ENCODE results near the gene PFKFB3.
"Not testable (repeated sequence)": the region's sequence is repeated elsewhere in the genome, so short reads cannot be mapped to it uniquely, and the experiment has no call there.

Gene PFKFB3

GRCh38 chr10:6173203-6173602, 29.5 kb upstream of the PFKFB3 start:
- Mint-ChIP-seq H3K4me3 (no peak overlapping the region), H3K4me1 (peaks cover 72% of the 10 kb centered on the region)

DNA sequence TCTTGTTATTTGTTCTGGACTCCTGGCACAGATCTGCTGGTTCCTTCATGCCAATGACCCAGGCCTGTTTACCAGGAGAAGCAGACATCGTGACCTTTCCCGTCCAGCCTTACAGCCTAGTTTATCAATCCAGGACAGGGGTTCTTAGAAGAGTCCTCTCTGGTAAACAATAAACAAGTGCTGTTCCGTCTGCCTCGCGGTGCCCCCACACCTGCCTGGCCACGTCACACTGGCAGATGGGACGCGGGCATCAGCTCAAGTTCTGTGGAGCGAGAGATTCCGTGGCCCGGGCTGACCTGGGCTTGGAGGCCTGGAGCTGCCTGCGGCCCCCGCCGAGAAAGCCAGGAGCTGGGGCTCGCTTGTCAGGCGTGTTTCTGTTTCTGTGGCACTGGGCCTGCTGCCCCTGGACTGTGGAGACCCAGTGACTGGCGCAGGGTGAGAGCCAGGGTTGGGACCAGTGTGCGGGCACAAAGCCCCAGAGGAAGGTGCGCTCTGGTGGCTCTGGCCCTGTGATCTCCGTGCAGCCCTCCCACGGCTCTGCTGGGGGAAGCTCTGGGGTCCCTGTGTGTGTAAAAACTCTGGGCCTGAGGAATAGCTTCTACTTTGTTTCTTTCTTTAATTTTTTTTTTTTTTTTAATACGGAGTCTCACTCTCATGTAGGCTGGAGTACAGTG, 28.4 kb upstream of the PFKFB3 start:
- H3K27me3 Mint-ChIP-seq: no peaks in the 10 kb centered on the region
- no peak for ATAC-seq
- peaks cover 63% of the 10 kb centered on the region for H3K4me1 Mint-ChIP-seq
- H3K27ac Mint-ChIP-seq: no peak overlapping the region
- no peak overlapping the region for H3K4me3 Mint-ChIP-seq
- no peaks in the 10 kb centered on the region for H3K9me3 Mint-ChIP-seq
- H3K36me3 Mint-ChIP-seq: peaks cover 18% of the 10 kb centered on the region

More at GRCh38 chr10:6173203-6173602, 29.5 kb upstream of the PFKFB3 start:
- ATAC-seq: no peak
- Mint-ChIP-seq H3K27ac (peak overlapping the region; percentile 10), H3K9me3 (no peaks in the 10 kb centered on the region), H3K36me3 (peaks cover 18% of the 10 kb centered on the region), H3K27me3 (no peaks in the 10 kb centered on the region)

DNA sequence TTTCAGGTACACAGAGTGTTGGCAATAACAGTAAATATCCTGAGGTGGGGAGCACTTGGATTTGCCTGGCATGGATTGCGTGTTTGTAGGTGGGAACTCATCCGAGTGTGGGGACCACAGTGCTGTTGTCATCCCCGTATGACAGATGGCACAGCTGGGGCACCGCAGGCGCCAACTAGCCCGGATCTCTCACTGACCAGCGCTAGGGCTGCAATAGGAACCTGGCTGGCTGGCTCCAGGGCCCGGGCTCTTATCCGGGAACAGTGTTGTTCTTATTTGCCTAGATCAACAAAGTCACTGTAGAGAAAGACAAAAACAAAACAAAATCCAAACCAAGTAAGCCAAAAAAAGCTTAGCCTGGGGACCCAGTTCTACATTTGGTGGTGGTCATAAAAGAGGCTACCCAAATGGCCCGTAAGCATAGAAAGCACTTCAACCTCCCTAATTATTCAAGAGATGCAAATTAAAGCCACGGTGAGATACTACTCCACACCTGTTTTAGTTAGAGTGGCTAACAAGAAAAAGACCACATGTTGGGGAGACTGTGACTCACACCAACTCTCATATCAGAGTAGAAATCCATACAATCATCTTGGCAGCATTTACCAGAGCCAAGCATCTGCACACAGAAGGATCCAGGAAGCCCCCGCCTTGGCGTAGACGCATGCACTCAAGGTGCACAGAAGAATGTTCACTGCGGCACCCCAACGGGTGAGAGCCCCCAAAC, 27.2 kb upstream of the PFKFB3 start:
- H3K4me3 Mint-ChIP-seq: no peak overlapping the region

DNA sequence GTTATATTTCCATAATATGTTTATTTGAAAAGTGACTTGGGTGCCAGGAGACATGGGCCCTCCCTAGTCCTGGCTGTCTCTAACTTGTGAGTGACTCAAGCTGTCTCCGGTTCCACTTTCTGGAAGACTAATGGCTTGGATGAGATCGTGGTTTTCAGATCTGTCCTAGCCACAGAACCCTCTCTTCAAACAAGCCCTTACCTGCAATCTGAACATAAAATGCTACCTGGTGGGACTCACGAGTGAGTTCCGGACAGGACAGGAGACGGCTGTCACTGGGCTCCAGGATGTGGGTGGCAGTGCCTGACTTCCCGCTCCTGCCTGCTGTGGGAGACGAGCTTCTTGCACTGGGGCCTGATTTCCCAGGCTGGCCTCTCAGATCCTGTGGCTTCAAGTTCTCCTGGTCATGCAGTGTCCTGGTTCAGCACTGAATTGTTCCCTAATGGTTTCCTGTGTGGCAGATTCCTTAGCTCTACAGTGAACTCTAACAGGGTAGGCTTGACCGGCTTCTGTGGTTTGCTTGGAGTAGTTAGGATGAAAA, 26.0 kb upstream of the PFKFB3 start:
- H3K4me3 Mint-ChIP-seq: no peak overlapping the region
- ATAC-seq: no peak
- no peaks in the 10 kb centered on the region for H3K27me3 Mint-ChIP-seq
- H3K27ac Mint-ChIP-seq: no peak overlapping the region
- peaks cover 18% of the 10 kb centered on the region for H3K36me3 Mint-ChIP-seq
- no peaks in the 10 kb centered on the region for H3K9me3 Mint-ChIP-seq
- peaks cover 45% of the 10 kb centered on the region for H3K4me1 Mint-ChIP-seq

More for the DNA sequence above, 27.2 kb upstream of the PFKFB3 start:
- Mint-ChIP-seq H3K27ac (no peak overlapping the region), H3K36me3 (peaks cover 18% of the 10 kb centered on the region), H3K4me1 (peaks cover 55% of the 10 kb centered on the region), H3K9me3 (no peaks in the 10 kb centered on the region), H3K27me3 (no peaks in the 10 kb centered on the region)
- ATAC-seq: no peak

DNA sequence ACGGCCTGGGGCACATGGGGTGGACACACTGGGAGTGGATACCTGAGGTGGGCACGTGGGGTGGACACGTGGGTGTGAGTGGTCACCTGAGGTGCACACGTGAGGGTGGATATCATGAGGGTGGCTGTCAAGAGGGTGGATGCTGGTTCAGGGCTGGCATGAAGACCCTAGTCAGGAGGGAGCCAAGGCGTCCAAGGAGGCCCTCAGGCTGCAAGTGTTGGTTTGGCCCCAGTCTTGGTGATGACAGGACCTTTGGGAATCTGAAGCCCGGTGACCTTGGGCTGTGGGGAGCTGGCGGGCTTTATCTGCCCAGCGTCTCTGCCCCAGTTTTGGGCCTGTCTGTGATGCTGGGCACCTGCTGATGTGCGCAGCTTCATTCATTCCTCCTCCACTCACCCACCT, 24.9 kb upstream of the PFKFB3 start:
- Mint-ChIP-seq H3K9me3 (no peaks in the 10 kb centered on the region), H3K27ac (no peak overlapping the region), H3K4me3 (no peak overlapping the region), H3K4me1 (peaks cover 36% of the 10 kb centered on the region), H3K36me3 (peaks cover 15% of the 10 kb centered on the region), H3K27me3 (no peaks in the 10 kb centered on the region)
- ATAC-seq: no peak

DNA sequence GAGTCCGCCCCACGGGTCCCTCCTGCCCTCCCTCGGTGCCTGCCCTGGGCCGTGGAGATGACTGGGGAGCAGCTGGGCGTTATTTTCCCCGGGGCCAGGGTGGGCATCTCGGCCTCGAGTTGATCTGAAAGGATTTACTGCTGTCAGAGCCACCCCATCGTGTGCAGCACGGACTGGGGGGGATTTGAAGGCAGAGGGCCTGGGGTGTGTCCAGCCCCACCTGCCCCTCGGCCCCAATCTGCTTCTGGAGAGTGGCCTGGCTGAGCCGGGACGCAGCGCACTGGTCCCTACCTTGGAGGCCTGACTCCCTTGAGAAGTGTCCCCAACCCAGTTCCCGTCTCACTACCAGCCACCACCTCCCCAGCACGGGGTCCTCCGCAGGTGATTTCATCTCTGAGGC, 24.2 kb upstream of the PFKFB3 start:
- H3K27ac Mint-ChIP-seq: no peak overlapping the region
- no peak for ATAC-seq
- H3K9me3 Mint-ChIP-seq: no peaks in the 10 kb centered on the region
- peaks cover 8% of the 10 kb centered on the region for H3K36me3 Mint-ChIP-seq
- peaks cover 33% of the 10 kb centered on the region for H3K4me1 Mint-ChIP-seq
- H3K27me3 Mint-ChIP-seq: no peaks in the 10 kb centered on the region
- no peak overlapping the region for H3K4me3 Mint-ChIP-seq

DNA sequence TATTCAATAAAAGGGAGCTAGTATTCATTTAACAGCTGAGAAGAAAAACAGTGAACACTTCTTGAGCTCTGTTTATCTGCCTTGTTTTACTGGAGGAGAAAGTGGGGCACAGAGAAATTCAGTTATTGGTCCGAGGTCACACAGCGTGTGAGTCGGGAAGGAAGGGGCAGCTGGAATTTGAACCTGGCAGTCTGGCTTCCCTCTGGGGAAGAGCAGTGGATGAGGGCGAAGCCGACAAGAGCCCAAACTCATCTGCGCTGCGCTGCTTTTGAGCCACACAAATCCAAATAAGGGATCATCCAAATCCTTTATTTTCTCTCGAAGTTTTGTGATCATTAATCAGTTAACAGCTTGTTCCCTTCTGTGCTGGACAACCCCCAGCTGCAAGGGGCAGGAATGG, 23.7 kb upstream of the PFKFB3 start:
- Mint-ChIP-seq H3K4me3 (no peak overlapping the region), H3K9me3 (no peaks in the 10 kb centered on the region), H3K27ac (no peak overlapping the region), H3K27me3 (no peaks in the 10 kb centered on the region), H3K36me3 (peaks cover 6% of the 10 kb centered on the region), H3K4me1 (peaks cover 28% of the 10 kb centered on the region)
- no peak for ATAC-seq

GRCh38 chr10:6180480-6181110, 22.1 kb upstream of the PFKFB3 start:
- H3K36me3 Mint-ChIP-seq: peaks cover 5% of the 10 kb centered on the region
- H3K27me3 Mint-ChIP-seq: no peaks in the 10 kb centered on the region
- peaks cover 19% of the 10 kb centered on the region for H3K4me1 Mint-ChIP-seq
- H3K4me3 Mint-ChIP-seq: no peak overlapping the region
- H3K27ac Mint-ChIP-seq: no peak overlapping the region
- H3K9me3 Mint-ChIP-seq: no peaks in the 10 kb centered on the region
- no peak for ATAC-seq

DNA sequence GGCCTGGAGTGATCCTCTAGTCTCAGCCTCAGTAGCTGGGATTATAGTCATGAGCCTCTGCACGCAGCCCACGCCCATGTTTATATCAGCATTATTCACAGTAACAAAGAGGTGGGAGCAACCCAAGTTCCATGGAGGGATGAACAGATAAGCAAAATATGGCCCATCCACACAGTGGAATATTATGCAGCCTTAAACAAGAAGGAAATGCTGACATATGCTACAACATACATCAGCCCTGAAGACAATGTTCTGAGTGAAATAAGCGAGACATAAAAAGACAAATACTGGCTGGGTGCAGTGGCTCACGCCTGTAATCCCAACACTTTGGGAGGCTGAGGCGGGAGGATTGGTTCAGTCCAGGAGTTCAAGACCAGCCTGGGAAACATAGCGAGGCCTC, 21.5 kb upstream of the PFKFB3 start:
- peaks cover 13% of the 10 kb centered on the region for H3K4me1 Mint-ChIP-seq
- H3K36me3 Mint-ChIP-seq: no peaks in the 10 kb centered on the region
- H3K27ac Mint-ChIP-seq: no peak overlapping the region
- no peak overlapping the region for H3K4me3 Mint-ChIP-seq
- H3K27me3 Mint-ChIP-seq: no peaks in the 10 kb centered on the region
- H3K9me3 Mint-ChIP-seq: no peaks in the 10 kb centered on the region
- no peak for ATAC-seq

GRCh38 chr10:6182454-6183098, 20.2 kb upstream of the PFKFB3 start:
- H3K27ac Mint-ChIP-seq: no peak overlapping the region
- H3K36me3 Mint-ChIP-seq: no peaks in the 10 kb centered on the region
- no peak overlapping the region for H3K4me3 Mint-ChIP-seq

DNA sequence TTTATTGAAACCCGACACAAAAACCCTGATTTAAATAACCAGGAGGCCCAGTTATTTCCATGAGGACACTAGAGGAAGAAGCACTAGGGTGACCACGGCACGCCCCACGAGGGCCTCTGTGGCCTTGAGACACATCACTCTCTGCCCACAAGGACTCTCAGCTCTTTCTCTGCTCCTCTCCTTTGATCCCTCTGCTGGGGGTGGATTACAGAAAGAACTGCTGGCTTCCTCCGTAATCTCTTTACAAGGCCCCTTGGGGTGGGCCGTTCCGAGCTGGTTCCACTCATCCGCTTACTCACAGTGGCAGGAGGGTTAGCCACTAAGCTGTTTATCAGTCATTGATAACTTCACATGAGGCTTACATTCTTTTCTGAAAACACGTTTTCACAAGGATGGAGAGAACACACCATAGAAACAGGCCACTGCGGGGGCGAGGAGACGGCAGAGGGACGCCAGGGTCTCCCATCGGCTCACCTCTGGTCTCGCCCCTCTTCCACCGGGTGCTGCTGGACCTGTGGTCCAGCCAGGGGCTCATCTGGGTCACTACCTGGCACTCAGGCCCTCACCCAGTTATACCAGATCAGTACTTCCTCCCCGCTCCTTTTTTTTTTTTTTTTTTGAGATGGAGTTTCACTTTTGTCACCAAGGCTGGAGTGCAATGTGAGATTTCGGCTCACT, 17.6 kb upstream of the PFKFB3 start:
- peaks cover 6% of the 10 kb centered on the region for H3K4me1 Mint-ChIP-seq
- H3K27me3 Mint-ChIP-seq: no peaks in the 10 kb centered on the region
- H3K4me3 Mint-ChIP-seq: no peak overlapping the region

More at GRCh38 chr10:6182454-6183098, 20.2 kb upstream of the PFKFB3 start:
- Mint-ChIP-seq H3K27me3 (no peaks in the 10 kb centered on the region), H3K4me1 (peaks cover 7% of the 10 kb centered on the region), H3K9me3 (no peaks in the 10 kb centered on the region)
- ATAC-seq: no peak

DNA sequence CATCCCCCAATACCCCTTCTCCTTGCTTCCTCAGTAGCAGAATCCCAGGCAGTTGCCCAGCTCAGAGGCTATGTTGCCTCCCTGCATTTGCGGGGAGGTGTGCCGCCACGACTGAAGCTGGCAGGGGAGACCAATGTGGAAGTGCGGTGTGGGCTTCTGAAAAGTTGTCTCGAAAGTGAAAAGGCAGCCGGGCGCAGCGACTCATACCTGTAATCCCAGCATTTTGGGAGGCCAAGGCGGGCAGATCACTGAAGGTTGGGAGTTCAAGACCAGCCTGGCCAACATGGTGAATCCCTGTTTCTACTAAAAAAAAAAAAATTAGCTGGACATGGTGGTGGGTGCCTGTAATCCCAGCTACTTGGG, 15.9 kb upstream of the PFKFB3 start:
- H3K27ac Mint-ChIP-seq: no peak overlapping the region
- no peaks in the 10 kb centered on the region for H3K27me3 Mint-ChIP-seq
- no peaks in the 10 kb centered on the region for H3K36me3 Mint-ChIP-seq
- no peaks in the 10 kb centered on the region for H3K9me3 Mint-ChIP-seq
- ATAC-seq: no peak
- no peak overlapping the region for H3K4me3 Mint-ChIP-seq
- H3K4me1 Mint-ChIP-seq: peaks cover 6% of the 10 kb centered on the region

More for the DNA sequence above, 17.6 kb upstream of the PFKFB3 start:
- Mint-ChIP-seq H3K36me3 (no peaks in the 10 kb centered on the region), H3K27ac (peak overlapping the region; percentile 22), H3K9me3 (no peaks in the 10 kb centered on the region)
- ATAC-seq: no peak

DNA sequence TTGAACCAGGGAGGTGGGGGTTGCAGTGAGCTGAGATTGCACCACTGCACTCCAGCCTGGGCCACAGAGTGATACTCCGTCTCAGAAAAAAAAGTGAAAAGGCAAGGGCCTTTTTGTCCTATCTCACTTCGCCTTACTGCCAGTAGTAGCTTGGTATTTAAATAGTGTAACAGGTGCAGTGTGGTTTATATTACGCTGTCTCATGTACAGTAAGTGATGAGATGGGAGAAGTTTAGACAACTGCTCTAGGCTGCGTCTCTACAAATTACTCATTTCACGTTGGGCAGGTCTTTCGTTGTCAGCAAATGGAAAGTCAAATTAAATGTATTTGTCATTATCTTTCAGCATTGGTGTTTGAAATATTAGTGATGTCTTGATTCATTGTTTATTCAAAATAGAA, 15.5 kb upstream of the PFKFB3 start:
- peaks cover 10% of the 10 kb centered on the region for H3K4me1 Mint-ChIP-seq
- H3K9me3 Mint-ChIP-seq: no peaks in the 10 kb centered on the region

DNA sequence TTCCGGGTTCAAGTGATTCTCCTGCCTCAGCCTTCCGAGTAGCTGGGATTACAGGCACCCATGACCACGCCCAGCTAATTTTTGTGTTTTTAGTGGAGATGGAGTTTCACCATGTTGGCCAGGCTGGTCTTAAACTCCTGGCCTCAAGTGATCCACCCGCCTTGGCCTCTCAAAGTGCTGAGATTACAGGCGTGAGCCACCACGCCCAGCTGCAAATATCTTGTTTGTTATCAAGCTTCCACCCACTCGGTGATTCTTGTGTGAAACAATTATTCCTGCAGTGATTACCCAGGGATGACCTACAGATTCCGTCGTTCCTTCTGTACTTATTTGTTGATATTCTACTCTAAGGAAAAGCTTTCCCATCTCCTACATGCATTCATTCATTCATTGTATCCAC, 12.7 kb upstream of the PFKFB3 start:
- not testable (repeated sequence) for ATAC-seq, H3K4me3 Mint-ChIP-seq, H3K27ac Mint-ChIP-seq, H3K9me3 Mint-ChIP-seq, H3K27me3 Mint-ChIP-seq, H3K4me1 Mint-ChIP-seq, H3K36me3 Mint-ChIP-seq

More for the DNA sequence above, 15.5 kb upstream of the PFKFB3 start:
- no peak overlapping the region for H3K27ac Mint-ChIP-seq
- ATAC-seq: no peak
- no peak overlapping the region for H3K4me3 Mint-ChIP-seq
- H3K27me3 Mint-ChIP-seq: no peaks in the 10 kb centered on the region
- no peaks in the 10 kb centered on the region for H3K36me3 Mint-ChIP-seq

DNA sequence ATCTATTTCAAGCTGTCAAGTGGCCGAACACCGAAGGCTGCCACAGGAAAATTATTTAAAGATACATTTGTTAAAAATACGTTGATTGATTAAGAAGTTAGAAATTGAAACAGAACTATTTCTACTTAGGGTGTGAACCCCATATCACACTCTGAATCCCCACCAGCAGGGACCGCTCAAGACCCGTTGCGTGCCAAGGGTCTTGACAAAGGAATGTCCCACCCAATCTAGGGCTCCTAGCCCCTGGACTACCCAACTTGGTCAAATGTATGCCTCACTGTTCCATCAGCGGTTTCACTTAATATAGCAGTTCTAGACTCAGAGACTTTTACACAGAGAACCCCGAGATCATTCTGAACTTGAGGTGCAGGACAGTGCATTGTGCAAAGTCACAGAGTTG, 11.6 kb upstream of the PFKFB3 start:
- no peaks in the 10 kb centered on the region for H3K9me3 Mint-ChIP-seq
- no peak overlapping the region for H3K4me3 Mint-ChIP-seq
- peaks cover 7% of the 10 kb centered on the region for H3K4me1 Mint-ChIP-seq
- no peaks in the 10 kb centered on the region for H3K36me3 Mint-ChIP-seq
- no peak overlapping the region for H3K27ac Mint-ChIP-seq
- no peaks in the 10 kb centered on the region for H3K27me3 Mint-ChIP-seq
- ATAC-seq: no peak

All from stimulated activated memory B cell treated with anti-CD40 and anti-IgM and Interleukin-4, amounts not matched to agents 10 μg/mL and 1 μg/mL and 100 μg/mL, for 72 hours (primary cell).